Measurements from ENCODE around the gene CCDC51.
"Not testable (repeated sequence)": the region's sequence is repeated elsewhere in the genome, so short reads cannot be mapped to it uniquely, and the experiment has no call there.

The CCDC51 gene

DNA sequence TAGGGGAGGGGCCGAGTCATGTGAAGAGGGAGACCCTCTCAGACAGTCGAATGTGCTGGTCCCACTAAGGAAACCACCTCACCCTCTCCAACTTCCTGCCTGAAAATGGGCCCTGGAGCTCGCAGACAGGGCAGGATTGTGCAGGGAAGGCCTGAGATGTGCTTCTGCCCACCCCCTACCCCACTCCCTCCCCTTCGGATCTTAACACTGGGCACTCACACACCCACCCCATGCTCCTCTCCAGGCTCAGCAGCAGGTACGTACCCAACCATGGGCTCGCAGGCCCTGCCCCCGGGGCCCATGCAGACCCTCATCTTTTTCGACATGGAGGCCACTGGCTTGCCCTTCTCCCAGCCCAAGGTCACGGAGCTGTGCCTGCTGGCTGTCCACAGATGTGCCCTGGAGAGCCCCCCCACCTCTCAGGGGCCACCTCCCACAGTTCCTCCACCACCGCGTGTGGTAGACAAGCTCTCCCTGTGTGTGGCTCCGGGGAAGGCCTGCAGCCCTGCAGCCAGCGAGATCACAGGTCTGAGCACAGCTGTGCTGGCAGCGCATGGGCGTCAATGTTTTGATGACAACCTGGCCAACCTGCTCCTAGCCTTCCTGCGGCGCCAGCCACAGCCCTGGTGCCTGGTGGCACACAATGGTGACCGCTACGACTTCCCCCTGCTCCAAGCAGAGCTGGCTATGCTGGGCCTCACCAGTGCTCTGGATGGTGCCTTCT lies 26.6 kb upstream of the CCDC51 start:
- peak in 6 of 56 donors; percentile 13 to 51 (median 34) for DNase-seq

DNA sequence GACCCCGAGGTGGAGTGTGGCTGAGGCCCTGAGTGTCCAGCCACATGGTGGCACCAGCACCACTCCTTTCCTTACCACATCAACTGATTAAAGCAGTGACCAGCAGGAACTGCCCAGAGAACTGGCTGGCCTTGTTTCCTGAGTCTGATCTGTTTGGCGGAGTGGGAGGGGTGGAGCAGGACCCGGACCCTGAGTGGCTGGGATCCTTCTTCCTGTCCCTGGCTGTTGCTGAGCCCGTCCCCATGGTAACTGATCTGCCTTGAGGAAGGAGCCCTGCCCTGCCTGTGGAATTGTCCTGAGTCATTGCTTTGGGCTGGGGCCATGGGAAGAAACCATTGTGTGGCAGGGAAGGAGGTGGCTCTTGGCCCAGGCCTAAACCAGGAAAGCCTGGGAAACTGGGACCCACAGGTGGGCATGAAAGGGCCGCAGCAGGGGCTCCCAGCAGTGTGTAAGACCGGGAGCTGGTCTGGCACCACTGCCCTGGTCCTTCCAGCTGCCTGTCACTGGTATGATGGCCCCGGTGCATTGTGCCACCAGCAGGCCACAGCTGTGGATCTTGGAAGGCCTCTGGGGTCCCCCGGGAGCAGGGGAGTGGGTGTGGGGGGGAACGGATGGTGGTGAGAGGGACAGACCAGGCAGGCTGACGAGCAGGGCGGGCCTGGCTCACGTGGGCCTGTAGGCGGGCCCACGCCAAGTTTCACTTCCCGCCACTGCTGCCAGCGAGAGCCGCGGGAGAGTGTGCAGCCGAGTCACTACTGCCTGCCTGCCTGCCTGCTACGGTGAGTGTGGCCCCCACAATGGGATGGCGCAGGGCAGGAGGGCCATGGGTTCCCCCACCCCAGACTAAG lies 25.8 kb upstream of the CCDC51 start:
- DNase-seq: peak; percentile 62 to 100 (median 97)

DNA sequence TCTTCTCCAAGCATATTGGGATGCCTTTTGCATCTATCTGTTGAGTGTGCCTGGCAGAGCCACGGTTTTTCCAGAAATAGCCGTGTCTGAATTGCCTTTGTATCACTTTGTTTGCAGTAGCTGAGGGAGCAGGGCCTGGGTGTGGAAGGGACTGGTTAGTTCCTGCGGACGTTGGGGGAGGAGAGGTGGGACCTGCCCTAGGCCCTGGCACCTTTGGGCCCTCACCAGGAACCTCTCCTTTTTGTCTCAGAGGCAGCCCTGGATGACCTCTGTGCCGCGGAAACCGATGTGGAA lies 25.3 kb upstream of the CCDC51 start:
- peak in 1 of 56 donors; percentile 69 for DNase-seq

DNA sequence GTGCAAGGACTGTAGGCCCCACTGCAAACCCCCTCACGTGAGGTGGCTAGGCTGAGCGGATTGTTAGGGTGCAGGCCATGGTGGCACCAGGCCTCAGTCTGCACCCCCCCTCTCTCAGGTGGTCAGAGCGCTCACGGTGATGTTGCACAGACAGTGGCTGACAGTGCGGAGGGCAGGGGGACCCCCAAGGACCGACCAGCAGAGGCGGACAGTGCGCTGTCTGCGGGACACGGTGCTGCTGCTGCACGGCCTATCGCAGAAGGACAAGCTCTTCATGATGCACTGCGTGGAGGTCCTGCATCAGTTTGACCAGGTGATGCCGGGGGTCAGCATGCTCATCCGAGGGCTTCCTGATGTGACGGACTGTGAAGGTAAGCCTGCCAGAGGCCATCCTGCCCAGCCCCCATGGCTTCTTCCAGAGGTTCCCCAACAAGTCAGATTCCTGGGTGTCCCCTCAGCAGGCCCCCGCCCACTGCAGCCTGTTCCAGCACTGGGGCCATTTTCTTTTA lies 24.8 kb upstream of the CCDC51 start:
- DNase-seq: peak in 2 of 56 donors; percentile 56 to 64

DNA sequence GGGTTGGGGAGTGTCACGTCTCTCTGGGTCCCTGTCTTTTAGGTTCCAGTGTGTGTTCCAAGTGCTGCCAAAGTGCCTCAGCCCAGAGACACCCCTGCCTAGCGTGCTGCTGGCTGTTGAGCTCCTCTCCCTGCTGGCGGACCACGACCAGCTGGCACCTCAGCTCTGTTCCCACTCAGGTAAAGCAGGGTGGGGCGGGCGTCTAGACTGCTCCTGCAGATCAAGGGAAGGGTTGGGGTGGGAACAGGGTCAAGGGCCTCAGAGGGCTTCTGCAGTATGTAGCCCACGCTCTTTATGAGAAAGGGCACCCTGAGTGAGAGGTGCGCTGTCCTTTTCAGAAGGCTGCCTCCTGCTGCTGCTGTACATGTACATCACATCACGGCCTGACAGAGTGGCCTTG lies 23.8 kb upstream of the CCDC51 start:
- DNase-seq: no peak

DNA sequence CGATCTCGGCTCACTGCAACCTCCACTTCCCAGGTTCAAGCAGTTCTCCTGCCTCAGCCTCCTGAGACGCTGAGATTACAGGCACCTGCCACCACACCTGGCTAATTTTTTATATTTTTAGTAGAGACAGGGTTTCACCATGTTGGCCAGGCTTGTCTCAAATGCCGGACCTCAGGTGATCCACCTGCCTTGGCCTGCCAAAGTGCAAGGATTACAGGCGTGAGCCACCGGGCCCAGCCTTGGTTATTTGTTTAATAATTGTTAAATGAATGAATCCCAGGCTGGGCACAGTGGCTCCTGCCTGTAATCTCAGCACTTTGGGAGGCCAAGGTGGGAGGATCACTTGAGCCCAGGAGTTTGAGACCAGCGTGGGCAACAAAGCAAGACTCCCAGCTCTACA lies 21.8 kb upstream of the CCDC51 start:
- not testable (repeated sequence) for DNase-seq

DNA sequence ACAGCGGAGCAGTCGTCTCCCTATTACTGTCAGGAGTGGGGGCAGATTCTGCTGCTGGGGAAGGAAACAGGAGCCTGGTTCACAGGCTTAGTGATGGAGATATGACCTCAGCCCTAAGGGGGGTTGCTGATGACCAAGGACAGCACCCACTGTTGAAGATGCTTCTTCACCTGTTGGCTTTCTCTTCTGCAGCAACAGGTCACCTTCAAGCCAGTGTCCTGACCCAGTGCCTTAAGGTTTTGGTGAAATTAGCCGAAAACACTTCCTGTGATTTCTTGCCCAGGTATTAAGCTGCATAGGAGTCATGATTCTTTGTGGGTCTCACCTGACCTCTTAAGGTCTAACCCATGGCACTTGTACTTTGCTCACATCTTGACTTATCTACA lies 20.6 kb upstream of the CCDC51 start:
- no peak for DNase-seq

- no peak for DNase-seq
These were observed 20.0 kb upstream of the CCDC51 start for GRCh38 chr3:48459773-48460516.

DNA sequence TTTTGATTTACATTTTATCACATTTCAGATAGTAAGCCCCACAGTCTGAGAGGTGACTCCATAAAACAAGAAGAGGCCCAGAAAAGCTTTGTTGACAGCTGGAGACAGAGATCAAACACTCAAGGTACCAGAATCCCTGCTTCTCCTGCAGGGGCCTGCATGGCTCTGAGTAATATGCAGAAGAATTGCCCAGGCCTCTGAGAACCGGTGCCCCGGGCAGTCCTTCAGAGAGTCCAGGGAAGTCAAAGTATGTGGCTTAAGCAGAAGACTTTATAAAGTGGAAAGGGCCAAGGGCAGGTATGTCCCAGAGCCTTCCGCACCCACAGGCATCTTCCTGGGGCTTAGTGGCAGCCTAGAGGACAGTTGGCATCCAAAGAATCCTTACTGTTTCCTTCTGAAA lies 19.4 kb upstream of the CCDC51 start:
- no peak for DNase-seq

GRCh38 chr3:48456456-48456855 lies 16.5 kb upstream of the CCDC51 start:
- no peak for DNase-seq

DNA sequence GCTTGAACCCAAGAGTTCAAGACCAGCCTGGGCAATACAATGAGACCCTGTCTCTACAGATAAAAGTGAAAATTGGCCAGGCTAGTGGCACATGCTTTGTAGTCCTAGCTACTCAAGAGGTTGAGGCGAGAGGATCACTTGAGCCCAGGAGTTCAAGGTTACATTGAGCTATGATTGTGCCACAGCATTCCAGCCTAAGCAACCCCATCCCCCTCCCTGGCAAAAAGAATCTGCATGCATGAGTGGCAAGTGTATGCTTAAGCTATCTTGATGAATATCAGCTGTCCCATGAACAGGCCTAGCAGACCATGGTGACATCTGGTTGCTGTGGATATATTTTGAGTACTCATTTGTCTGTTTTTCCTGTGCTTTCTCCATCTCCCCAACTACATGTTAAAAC lies 11.4 kb upstream of the CCDC51 start:
- DNase-seq: no peak

DNA sequence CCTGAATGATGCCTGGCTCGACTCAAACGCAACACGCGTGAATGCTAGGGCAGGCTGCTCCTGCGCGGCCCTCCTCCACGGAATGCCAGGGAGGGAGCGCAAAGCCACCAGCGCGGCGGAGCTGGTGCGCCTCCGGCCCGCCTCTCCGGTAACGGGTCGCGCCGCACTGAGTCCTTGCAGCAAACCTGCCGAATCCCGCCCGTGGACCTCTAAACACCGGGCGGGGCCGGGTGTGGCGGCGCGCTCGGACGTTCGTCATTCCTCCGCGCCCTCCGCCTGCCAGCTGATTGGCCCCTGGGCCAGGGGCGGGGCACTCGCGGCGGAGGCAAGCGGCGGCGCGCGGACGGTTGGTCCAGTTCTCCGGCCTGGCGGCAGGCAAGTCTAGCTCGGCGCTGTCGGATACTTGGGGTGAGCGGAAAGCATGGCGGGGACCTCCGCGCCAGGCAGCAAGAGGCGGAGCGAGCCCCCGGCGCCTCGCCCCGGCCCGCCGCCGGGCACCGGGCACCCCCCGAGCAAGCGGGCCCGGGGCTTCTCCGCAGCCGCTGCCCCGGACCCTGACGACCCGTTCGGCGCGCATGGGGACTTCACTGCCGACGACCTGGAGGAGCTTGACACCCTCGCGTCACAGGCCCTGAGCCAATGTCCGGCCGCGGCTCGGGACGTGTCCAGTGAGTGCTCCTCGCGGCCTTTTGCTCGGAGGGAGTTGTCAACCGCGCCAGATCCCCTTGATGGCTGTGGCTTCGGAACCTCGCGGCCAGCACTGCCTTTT lies 6.7 kb upstream of the CCDC51 start, which contains the start of gene ATRIP:
TSS of gene ATRIP (plus strand) at position 313 of the 769 bp plus-strand sequence. CDS start at position 422, 109 bp downstream.
- DNase-seq: peak in 55 of 56 donors; percentile 48 to 92 (median 80)

GRCh38 chr3:48446043-48446424 lies 6.1 kb upstream of the CCDC51 start:
- DNase-seq: no peak

DNA sequence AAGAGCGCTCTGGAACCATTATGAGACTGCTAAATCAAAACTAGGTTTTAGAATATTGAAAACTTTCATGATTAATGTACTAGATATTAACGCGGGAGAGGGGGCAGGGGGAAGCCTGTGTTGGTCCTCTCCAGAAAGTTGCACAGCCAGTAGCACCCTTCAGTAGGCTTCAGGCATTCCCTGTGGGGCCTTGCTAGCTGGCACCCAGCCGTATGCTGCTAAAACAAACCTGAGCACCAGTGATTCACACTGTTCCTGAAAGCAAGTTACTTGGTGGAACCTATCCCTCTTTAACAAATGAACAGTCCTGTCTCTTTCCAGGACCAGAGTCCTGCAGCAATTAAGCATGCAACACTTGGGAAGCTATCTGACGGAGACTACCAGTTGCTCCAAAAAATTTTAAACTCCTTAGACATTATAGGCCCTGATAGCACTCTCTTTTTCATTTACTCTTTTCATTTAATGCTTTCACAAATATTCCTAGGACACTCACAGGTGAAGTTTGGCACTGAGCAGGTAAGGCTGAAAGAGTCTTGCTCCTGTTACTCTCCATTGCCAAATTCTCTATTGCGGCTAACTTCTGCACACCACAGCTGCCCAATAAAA lies 5.5 kb upstream of the CCDC51 start:
- no peak for DNase-seq

GRCh38 chr3:48441940-48442339 lies 2.0 kb upstream of the CCDC51 start:
- no peak for DNase-seq

GRCh38 chr3:48440590-48440958 lies 655 bp upstream of the CCDC51 start:
- no peak for DNase-seq

DNA sequence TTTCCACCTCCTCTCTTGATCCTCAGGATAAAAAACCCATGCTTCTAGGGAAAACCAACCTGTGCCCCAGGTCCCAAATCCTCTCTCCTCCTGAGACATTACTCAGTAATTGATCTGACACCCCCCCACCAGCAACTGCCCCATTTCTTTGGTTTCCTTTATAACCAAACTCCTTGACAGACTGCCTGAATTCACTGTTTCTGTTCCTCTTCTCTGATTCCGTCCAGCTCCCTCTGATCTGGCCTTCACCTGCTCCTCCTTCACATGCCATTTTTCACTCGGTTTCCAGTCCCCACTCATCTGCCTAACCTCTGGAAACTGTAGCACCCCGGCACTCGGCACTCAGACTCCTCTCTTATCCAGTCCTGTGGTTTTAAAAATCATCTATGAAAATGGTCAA lies 2.1 kb downstream of the CCDC51 start:
- DNase-seq: no peak

GRCh38 chr3:48436855-48437254 lies 3.1 kb downstream of the CCDC51 start:
- DNase-seq: no peak

DNA sequence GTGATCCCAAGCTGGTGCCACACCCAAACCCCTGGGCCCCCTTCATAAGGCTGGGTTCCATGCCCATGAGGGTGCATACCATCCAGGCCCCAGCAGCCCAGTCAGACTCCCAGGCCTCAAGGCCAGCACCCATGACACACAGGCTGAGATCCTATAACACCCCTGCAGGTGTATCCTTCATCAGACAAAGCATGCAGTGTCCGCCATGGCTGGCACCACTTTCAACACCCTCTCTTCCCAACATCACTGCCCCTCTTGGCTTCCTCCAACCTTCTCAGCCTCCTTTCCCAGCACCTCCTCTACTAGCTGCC lies 3.5 kb downstream of the CCDC51 start:
- no peak for DNase-seq

DNA sequence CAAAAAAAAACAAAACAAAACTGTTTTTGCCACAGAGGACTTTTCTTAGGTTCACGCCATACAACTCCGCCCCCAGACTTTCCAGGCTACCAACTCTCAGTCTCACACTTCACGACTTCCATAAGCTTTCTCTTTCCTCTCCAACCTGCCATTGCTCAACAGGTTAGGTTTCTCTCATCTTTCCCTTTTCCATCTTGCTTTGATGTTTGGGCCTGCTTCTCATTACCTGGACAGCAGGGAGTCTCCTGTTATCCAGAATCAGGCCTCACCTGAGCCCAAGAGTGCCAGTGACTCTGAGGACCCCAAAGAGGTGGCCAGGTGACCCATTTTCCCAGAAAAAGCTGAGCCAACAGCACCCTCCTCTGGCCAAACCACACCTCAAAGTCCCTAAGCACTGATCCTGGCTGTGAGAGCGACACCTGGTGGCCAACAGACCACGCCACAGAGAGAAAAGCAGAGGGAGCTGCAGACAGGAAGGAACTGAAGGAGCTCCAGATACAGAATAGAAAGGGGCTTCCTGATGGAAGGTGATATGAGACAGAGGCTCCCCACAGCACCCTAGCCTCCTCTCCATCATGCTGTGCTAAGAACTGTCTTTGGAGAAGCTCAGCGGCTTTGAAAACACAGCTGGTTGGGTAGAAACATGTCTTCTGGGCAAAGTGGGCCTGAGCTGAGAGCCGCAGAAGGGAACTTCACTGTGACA lies 4.0 kb downstream of the CCDC51 start:
- peak; percentile 29 to 94 (median 76) for DNase-seq

Measured in amygdala (tissue), 56 donors.